ENCODE data around the gene CA11.

CA11 gene

DNA sequence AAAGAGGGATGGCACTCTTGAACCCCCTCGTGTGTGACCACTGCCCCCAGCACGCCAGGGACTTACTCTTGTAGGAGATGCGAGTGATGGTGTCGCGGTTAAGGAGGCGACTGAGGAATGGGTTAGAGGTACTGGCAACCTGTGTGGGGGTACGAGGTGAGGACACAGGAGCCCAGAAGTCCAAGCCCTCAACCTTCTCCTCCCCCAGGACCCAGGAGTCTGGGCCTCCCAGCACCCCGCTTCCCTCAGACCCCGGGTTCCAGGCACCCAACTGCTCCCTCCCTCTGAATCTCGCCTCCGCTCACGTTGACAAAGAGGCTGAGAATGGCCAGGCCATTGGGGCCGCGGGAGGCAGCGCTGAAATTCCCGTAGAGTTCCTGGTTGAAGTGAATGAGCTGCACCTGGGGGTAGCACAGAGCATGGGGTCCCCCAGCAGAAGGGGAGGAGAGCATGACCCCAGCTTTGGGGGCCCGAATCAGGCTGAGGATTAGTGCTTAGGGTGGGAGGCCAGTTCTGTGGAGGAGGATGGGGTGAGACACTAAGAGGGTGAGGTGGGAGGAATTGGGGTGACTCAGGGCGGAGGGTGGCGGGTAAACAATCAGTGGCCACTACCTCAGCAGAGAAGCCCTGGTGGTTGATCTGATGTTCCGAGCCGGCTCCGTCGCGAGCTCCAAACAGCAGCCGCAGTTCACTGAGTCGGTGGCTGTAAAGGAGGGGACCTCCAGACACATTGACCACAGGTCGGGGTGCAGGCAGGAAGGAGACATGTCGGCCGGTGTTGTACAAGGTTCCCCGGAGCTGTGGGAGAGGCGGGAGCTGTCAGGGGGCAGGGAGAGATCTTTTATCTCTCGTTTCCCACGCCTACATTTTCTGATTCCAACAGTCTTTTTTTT, 6.3 kb downstream of the CA11 start:
- no peak for TF ChIP-seq CTCF (IDR thresholded peaks at IDR 0.05; ENCODE audit: insufficient read depth, low read depth, low read length, missing control alignments)
- H3K4me3 ChIP-seq (ENCODE audit: low read depth, low read length) = no peak overlapping the region
- no peak for DNase-seq (ENCODE audit: low read depth)

- TF ChIP-seq CTCF (IDR thresholded peaks at IDR 0.05; ENCODE audit: insufficient read depth, low read depth, low read length, missing control alignments) = no peak
- DNase-seq (ENCODE audit: low read depth) = peak; percentile 39
- H3K4me3 ChIP-seq (ENCODE audit: low read depth, low read length) = peak overlapping the region; percentile 73
Observed at GRCh38 chr19:48638831-48639381, 7.1 kb downstream of the CA11 start.

- TF ChIP-seq CTCF (IDR thresholded peaks at IDR 0.05; ENCODE audit: insufficient read depth, low read depth, low read length, missing control alignments) = peak; percentile 12
- DNase-seq (ENCODE audit: low read depth) = peak; percentile 97
- peak overlapping the region; percentile 73 for H3K4me3 ChIP-seq (ENCODE audit: low read depth, low read length)
Observed at GRCh38 chr19:48637948-48638830, 7.8 kb downstream of the CA11 start.

GRCh38 chr19:48637449-48637947, 8.5 kb downstream of the CA11 start:
- TF ChIP-seq CTCF (IDR thresholded peaks at IDR 0.05; ENCODE audit: insufficient read depth, low read depth, low read length, missing control alignments) = no peak
- H3K4me3 ChIP-seq (ENCODE audit: low read depth, low read length) = peak overlapping the region; percentile 73
- peak; percentile 100 for DNase-seq (ENCODE audit: low read depth)

GRCh38 chr19:48636859-48637448, 9.0 kb downstream of the CA11 start, which contains the start of gene DBP:
DBP (minus strand) TSS chr19:48637379; CDS start chr19:48636994, 385 bp downstream.
- H3K4me3 ChIP-seq (ENCODE audit: low read depth, low read length) = peak within 1 kb of the TSS; percentile 73
- DNase-seq (ENCODE audit: low read depth) = no peak
- TF ChIP-seq CTCF (IDR thresholded peaks at IDR 0.05; ENCODE audit: insufficient read depth, low read depth, low read length, missing control alignments) = peak; percentile 13
